ENCODE measurements around the gene BAHCC1.

Gene BAHCC1

DNA sequence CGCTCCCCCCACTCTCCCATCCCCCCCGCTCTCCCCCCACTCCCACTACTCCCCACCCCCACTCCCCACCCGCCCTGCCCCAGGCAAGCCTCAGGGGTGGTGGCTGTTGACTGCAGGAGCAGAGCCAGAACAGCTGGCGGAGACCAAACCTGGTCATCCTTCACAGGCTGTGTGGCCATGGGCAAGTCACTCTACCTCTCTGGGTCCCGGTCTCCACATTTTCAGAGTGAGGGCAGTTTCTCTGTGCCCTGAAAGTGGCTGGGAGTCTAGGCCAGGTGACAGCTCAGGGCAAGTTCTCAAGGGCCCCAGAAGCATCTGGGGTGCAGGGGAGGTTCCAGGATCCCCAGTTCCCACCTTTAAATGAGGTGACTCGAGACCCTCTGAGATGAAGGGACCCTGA, 15.1 kb upstream of the BAHCC1 start:
- TF ChIP-seq, protein P1, sequence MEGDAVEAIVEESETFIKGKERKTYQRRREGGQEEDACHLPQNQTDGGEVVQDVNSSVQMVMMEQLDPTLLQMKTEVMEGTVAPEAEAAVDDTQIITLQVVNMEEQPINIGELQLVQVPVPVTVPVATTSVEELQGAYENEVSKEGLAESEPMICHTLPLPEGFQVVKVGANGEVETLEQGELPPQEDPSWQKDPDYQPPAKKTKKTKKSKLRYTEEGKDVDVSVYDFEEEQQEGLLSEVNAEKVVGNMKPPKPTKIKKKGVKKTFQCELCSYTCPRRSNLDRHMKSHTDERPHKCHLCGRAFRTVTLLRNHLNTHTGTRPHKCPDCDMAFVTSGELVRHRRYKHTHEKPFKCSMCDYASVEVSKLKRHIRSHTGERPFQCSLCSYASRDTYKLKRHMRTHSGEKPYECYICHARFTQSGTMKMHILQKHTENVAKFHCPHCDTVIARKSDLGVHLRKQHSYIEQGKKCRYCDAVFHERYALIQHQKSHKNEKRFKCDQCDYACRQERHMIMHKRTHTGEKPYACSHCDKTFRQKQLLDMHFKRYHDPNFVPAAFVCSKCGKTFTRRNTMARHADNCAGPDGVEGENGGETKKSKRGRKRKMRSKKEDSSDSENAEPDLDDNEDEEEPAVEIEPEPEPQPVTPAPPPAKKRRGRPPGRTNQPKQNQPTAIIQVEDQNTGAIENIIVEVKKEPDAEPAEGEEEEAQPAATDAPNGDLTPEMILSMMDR (IDR thresholded peaks at IDR 0.05; ENCODE audit: low read depth, low read length) = no peak
- no peak overlapping the region for H3K4me3 ChIP-seq (ENCODE audit: low read depth, low read length)

DNA sequence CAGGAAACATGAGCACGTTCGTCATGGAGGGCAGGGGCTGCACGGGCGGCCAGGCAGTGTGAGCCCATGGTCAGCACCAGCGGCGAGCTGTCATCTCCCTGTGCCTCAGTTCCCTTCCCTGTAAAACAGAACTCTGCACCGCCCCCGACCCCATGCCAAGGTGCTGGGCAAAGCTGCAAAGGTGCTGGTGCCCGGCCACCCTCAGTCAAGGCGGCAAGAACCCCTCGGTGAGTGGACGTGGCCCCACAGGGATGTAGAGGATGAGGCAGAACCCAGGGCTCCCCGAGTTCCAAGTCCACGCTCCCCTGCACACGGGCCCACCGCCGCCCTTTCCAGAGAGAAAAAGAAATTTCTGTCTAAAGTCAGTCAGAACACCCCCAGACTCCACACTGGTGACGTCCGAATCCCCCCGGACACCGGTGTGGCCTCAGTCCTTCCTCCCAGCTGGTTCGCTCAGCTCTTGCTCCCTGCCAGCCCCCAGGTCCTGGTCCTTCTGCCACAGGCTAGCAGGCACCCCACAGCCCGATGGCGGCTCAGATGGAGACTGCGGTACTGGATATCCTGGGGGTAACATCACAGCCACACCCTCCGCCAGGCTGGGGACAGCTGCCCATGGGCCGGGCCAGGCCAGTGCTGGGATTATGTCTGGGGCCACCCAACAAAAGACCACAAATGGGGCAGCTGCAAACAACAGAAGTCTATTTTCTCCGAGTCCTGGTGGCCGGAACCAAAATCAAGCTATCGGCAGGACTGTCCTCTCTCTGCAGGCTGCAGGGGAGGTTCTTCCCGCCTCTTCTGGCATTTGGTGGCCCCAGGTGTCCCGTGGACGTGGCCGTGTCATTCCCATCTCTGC, 14.4 kb upstream of the BAHCC1 start:
- H3K4me3 ChIP-seq (ENCODE audit: low read depth, low read length) = no peak overlapping the region
- TF ChIP-seq, protein P1 (IDR thresholded peaks at IDR 0.05; ENCODE audit: low read depth, low read length) = no peak

DNA sequence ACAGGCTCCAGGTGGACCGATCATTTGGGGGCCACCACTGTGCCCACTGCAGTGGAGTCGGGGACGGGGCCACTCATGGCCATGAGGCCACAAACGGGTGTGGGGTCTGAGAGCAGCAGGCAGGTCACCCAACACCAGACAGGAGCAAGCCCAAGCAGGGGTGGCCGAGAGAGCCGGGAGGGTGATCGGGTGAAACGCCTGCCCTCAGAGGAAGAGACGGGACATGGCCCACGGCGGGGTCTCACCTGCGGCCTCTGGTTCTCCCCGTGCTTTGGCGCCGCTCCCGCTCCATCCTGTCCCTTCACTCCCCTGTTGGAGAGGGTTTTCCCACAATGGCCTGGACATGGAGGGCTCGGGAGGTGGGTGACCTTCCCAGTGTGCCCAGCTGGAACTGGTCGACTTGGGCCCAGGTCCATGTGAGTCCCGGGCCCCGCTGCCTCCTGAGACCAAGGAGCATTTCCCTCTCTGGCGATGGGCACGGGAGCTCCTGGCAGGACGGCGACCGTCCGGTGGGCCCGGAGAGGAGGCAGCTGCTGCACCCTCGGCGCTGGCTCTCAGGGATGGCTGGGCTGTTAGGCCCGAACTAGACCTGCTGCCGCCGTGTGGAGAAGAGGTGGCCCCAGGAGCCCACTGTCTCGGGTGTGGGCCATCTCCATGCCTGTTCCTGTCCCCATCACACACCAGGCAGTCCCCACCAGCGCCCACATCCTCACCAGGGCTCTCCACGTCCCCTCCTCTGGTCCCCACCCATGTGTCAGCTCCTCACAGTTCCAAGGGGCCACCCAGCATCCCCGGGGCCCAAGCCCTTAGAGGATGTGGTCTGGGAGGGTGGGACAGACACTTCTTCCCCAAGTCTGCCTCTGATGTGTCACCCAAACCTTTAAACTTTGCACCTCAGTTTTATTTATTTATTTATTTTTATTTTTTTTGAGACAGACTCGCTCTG, 13.4 kb upstream of the BAHCC1 start:
- TF ChIP-seq, protein P1 (IDR thresholded peaks at IDR 0.05; ENCODE audit: low read depth, low read length) = no peak
- H3K4me3 ChIP-seq (ENCODE audit: low read depth, low read length) = no peak overlapping the region

DNA sequence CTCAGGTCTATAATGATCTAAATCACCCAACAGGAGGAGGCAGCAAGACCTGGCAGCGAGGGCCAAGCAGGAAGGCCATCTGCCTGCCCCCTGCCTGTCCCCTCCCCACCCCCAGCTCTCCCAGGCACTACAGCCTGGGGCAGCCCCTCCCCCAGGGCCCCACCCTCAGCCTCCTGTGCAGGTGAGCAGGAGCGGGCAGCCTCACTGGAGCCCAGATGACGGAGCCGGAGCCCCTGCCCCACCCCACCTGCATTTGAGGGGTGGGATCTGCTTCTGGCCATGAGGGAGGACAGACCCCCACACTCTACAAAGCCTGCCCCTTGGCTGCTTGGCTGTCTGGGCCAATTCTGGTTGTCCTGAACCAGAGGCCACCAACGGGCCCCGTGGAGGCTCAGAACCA, 12.4 kb upstream of the BAHCC1 start:
- TF ChIP-seq, protein P1 (IDR thresholded peaks at IDR 0.05; ENCODE audit: low read depth, low read length) = no peak
- no peak overlapping the region for H3K4me3 ChIP-seq (ENCODE audit: low read depth, low read length)

DNA sequence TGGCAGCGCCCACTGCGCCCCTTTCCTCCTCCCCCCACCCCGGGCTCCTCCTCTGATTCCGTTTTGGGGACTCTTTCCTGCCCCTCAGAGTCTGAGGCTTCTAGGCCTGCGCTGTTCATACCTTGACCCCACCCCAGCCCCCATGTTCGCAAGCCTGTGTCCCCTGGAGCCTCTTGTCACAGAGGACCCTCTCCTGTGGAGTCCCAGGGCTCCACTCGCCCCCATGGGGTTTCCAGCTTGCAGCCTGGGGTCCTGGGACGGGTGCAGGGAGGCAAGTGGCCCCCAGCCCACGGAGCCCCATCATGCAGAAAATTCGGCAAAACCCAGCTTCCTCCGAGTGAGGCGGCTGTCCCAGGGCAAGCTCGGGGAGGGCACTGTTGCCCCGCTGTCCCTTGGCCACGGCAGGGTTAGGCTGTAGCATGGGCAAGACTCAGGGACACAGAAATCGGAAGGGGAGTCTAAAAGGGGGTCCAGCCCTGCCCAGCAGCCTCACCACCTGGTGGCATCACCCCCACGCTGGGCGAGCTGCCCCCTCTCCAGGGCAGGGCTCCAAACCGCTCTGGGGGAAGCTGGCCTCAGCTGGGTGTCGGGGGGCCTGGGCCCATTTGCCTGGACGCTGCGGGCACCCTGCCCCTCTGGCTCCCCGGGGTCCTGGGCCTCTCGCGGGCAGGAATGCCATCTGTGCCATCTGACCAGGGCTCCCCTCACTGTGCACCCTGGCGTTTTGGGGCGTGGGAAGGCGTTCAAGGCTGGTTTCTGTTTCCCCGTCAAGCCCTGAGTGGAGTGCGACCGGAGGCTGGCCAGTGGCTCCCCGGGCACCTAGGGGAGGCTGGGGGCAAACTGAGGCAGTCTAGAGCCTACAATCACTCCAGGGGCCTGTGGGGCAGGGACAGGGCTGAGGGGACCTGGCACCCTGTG, 11.5 kb upstream of the BAHCC1 start:
- H3K4me3 ChIP-seq (ENCODE audit: low read depth, low read length) = no peak overlapping the region
- TF ChIP-seq, protein P1 (IDR thresholded peaks at IDR 0.05; ENCODE audit: low read depth, low read length) = no peak

DNA sequence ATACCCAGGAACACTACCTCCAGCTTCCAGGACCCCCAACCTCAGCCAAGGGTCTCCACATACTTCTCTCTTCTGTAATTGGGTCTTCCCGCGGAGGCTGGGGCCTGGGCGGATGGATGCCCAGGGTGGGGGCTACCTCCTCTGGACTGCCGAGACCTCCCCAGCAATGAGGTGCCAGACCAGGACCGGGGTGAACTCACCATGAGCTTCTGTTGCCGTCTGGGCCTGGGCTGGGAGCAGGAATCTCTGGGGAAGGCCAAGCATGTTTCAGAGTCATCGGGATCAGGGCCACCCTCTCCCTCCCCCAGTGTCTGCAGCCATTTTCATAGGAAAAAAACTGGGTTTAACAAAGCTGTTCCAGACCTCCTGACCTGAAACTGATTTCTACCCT, 10.3 kb upstream of the BAHCC1 start:
- TF ChIP-seq, protein P1 (IDR thresholded peaks at IDR 0.05; ENCODE audit: low read depth, low read length) = no peak
- no peak overlapping the region for H3K4me3 ChIP-seq (ENCODE audit: low read depth, low read length)

Data from WI38 (cell line).